K562 (cell line): ENCODE measurements around the gene FHIP1B. TPM values are rescaled to one million over a fixed set of nuclear protein-coding genes. Genes with fewer than 3 reads are reported as not detected.
A peak's percentile ranks its signal among the peaks of the same experiment; 100 is the strongest.

Experiments used
- ATAC-seq: fragments of 200-7000 bp; cut with Tn5 transposase; 3 replicates; pipeline ENCODE4 v1.9.1; 2020; ENCODE audit warnings: moderate library complexity
- BruUV-seq: library from RNA; stranded (reverse); fragments of 400-500 nt; replicated peaks from 2 replicates; lab custom pipeline; 2021; lab: Mats Ljungman, UMichigan
- CTCF ChIA-PET: fragments of 300-600 bp; formaldehyde crosslinking; extraction: SDS; loops from one replicate; lab custom pipeline; 2021; ENCODE audit warnings: low intra/inter-chr PET ratio; lab: Yijun Ruan, JAX
- POLR2A ChIA-PET: fragments of 300-600, 350-650 bp; sonication (Branson Sonifier 250); formaldehyde crosslinking; extraction: SDS; loops from one replicate; lab custom pipeline; 2021; ENCODE audit warnings: antibody characterized with exemption, inconsistent platforms; lab: Yijun Ruan, JAX
- DNase-seq, 4 experiments: peaks; one replicate each; pipeline versions ENCODE4 v3.0.0 to v3.0.0-alpha.2; 2011 to 2018; ENCODE audit warnings: low spot score in 3 of 4, mixed read lengths in 3 of 4; ENCODE audit errors: extremely low read depth in 1 of 4
- FAIRE-seq: peaks from 2 replicates; lab custom pipeline; 2011; peaks lifted over from hg19 to GRCh38; lab: Jason Lieb, UNC
- H2AFZ ChIP-seq: 2 replicates; pipeline ENCODE4 v1.6.0; 2011; ENCODE audit warnings: low read depth, low read length, control low read depth, inconsistent platforms
- H3K27ac ChIP-seq: fragments of 200-600 bp; 3 replicates; pipeline ENCODE4 v1.8.0; 2011; ENCODE audit warnings: low read depth, mild to moderate bottlenecking, control low read depth, inconsistent platforms, low read length, moderate library complexity, mixed read lengths; ENCODE audit errors: extremely low read depth
- H3K27me3 ChIP-seq, 2 experiments: fragments of 300-600 bp in 1 of 2; 2 replicates in 1 of 2; 3 replicates in 1 of 2; pipeline versions ENCODE4 v1.6.0 to v1.8.0; 2011; ENCODE audit warnings: inconsistent platforms in 2 of 2, low read length in 2 of 2, mild to moderate bottlenecking in 1 of 2, mixed read lengths in 1 of 2, moderate library complexity in 1 of 2; ENCODE audit not compliant: control insufficient read depth in 2 of 2, insufficient read depth in 2 of 2
- H3K36me3 ChIP-seq: fragments of 300-600 bp; 3 replicates; pipeline ENCODE4 v1.8.0; 2011; ENCODE audit warnings: mild to moderate bottlenecking, low read length, inconsistent platforms; ENCODE audit not compliant: control insufficient read depth, insufficient read depth
- H3K4me1 ChIP-seq, 2 experiments: fragments of 200-600 bp in 1 of 2; replicated peaks in 1 of 2; 2 replicates in 1 of 2; 3 replicates in 1 of 2; pipeline versions ENCODE4 v1.5.1 to v1.8.0; 2011; ENCODE audit warnings: inconsistent platforms in 2 of 2, low read length in 2 of 2, mild to moderate bottlenecking in 1 of 2, mixed read lengths in 1 of 2, moderate library complexity in 1 of 2; ENCODE audit not compliant: control insufficient read depth in 2 of 2, insufficient read depth in 2 of 2
- H3K4me2 ChIP-seq: 2 replicates; pipeline ENCODE4 v1.6.1; 2011; ENCODE audit warnings: low read length, control low read depth, inconsistent platforms, mixed read lengths; ENCODE audit not compliant: insufficient read depth
- H3K4me3 ChIP-seq: fragments of 200-600 bp; sonication (generic), shearing (Covaris generic); 2 replicates; pipeline ENCODE4 v1.5.1; 2016; ENCODE audit warnings: control low read depth, inconsistent platforms
- H3K79me2 ChIP-seq: fragments of 200-600 bp; 3 replicates; pipeline ENCODE4 v1.8.0; 2011; ENCODE audit warnings: low read length, inconsistent platforms; ENCODE audit not compliant: control insufficient read depth, insufficient read depth
- H3K9ac ChIP-seq, 2 experiments: 2 replicates each; pipeline versions ENCODE4 v1.6.0 to v1.6.1; 2011; ENCODE audit warnings: low read depth in 2 of 2, low read length in 2 of 2, control low read depth in 1 of 2, inconsistent platforms in 1 of 2, mild to moderate bottlenecking in 1 of 2, mixed read lengths in 1 of 2; ENCODE audit not compliant: insufficient read depth in 1 of 2
- H3K9me1 ChIP-seq: one replicate; pipeline ENCODE4 v1.6.0; 2011; ENCODE audit warnings: inconsistent platforms, mild to moderate bottlenecking, low read length, moderate library complexity; ENCODE audit not compliant: control insufficient read depth, insufficient read depth
- H3K9me3 ChIP-seq: replicated peaks from 2 replicates; pipeline ENCODE4 v1.5.1; 2011; ENCODE audit warnings: low read depth, low read length, inconsistent platforms; ENCODE audit not compliant: control insufficient read depth, insufficient read depth
- H4K20me1 ChIP-seq: replicated peaks from 2 replicates; pipeline ENCODE4 v1.6.1; 2011; ENCODE audit warnings: low read length, inconsistent platforms, mixed read lengths; ENCODE audit not compliant: control insufficient read depth, insufficient read depth
- BCOR ChIP-seq: fragments of 450-650 bp; IDR thresholded peaks from 2 replicates; pipeline ENCODE4 v1.6.1; 2016
- CAMTA2 ChIP-seq: fragments of 250-450 bp; sonication (Bioruptor Pico); conservative IDR thresholded peaks from 2 replicates; pipeline ENCODE4 v1.5.1; 2022
- CBFA2T2 ChIP-seq: fragments of 450-650 bp; conservative IDR thresholded peaks from 2 replicates; pipeline ENCODE4 v1.6.1; 2017; ENCODE audit warnings: mild to moderate bottlenecking
- CHCHD3 ChIP-seq: fragments of 250-450 bp; sonication (Bioruptor Pico); IDR thresholded peaks from 2 replicates; pipeline ENCODE4 v2.1.2; 2022; ENCODE audit warnings: mild to moderate bottlenecking
- DLX4 ChIP-seq: fragments of 250-450 bp; sonication (Bioruptor Pico); IDR thresholded peaks from 2 replicates; pipeline ENCODE4 v1.6.1; 2021; ENCODE audit warnings: mild to moderate bottlenecking
- ETV6 ChIP-seq, 3 experiments: fragments of 150-350 bp in 1 of 3; sonication (generic) in 1 of 3; formaldehyde crosslinking in 1 of 3; IDR thresholded peaks; 2 replicates each; pipeline versions ENCODE4 v1.6.1 to v1.8.0; 2014 to 2022; ENCODE audit warnings: borderline replicate concordance in 2 of 3, low read depth in 2 of 3, antibody characterized with exemption in 1 of 3, low read length in 1 of 3, mild to moderate bottlenecking in 1 of 3, missing genetic modification reagents in 1 of 3
- FOXJ3 ChIP-seq: sonication (generic); formaldehyde crosslinking; IDR thresholded peaks from 2 replicates; pipeline ENCODE4 v1.4.0; 2020; ENCODE audit warnings: mild to moderate bottlenecking, missing genetic modification reagents
- HNRNPUL1 ChIP-seq: fragments of 200-400 bp; formaldehyde crosslinking; IDR thresholded peaks from 2 replicates; pipeline ENCODE4 v1.6.1; 2017; ENCODE audit warnings: low read length
- MECOM ChIP-seq: fragments of 250-450 bp; sonication (Bioruptor Pico); IDR thresholded peaks from 2 replicates; pipeline ENCODE4 v1.8.0; 2022; ENCODE audit warnings: inconsistent platforms
- PHF8 ChIP-seq: fragments of 200-600 bp; sonication (generic); IDR thresholded peaks from 2 replicates; pipeline ENCODE4 v1.6.1; 2012; ENCODE audit warnings: mixed run types, mild to moderate bottlenecking, inconsistent platforms, low read length, moderate library complexity, borderline replicate concordance
- POLR3G ChIP-seq: IDR thresholded peaks from 2 replicates; pipeline ENCODE4 v1.6.1; 2011; ENCODE audit not compliant: insufficient read length, insufficient replicate concordance; ENCODE audit errors: extremely low read depth
- SNIP1 ChIP-seq: fragments of 450-650 bp; IDR thresholded peaks from 2 replicates; pipeline ENCODE4 v1.7.1; 2017; ENCODE audit warnings: low read depth, mild to moderate bottlenecking
- SRSF1 ChIP-seq: fragments of 200-400 bp; formaldehyde crosslinking; IDR thresholded peaks from 2 replicates; pipeline ENCODE4 v1.6.1; 2017; ENCODE audit warnings: mild to moderate bottlenecking, low read depth, low read length, moderate library complexity
- ZNF511 ChIP-seq: sonication (generic); formaldehyde crosslinking; IDR thresholded peaks from 2 replicates; pipeline ENCODE4 v1.8.0; 2022; ENCODE audit warnings: mild to moderate bottlenecking, missing genetic modification reagents
- ZNF583 ChIP-seq: fragments of 250-450 bp; sonication (Bioruptor Pico); IDR thresholded peaks from 2 replicates; pipeline ENCODE4 v1.4.0; 2020
- WGBS: fragments of 100-300 bp; shearing (Covaris generic); methylation state at CpG from one replicate; pipeline ENCODE4 v1.1.6; 2016; ENCODE audit warnings: low coverage, mixed read lengths; ENCODE audit not compliant: insufficient coverage; ENCODE audit errors: missing lambda C conversion rate; 5-methylcytosine and 5-hydroxymethylcytosine counted together
- in situ Hi-C: fragments of 300-500 bp; cut with MboI; formaldehyde crosslinking; loops from 4 replicates; pipeline ENCODE4 v1.15.0; 2018; ENCODE audit warnings: inconsistent platforms, mixed read lengths
- intact Hi-C: fragments of 100-400 bp; cut with micrococcal nuclease; formaldehyde crosslinking; loops from 2 replicates; pipeline ENCODE4 v1.14.2; 2022
- polyA plus RNA-seq, 8 experiments: library from polyadenylated mRNA; depleted of rRNA in 4 of 8; stranded (reverse) in 5 of 8; unstranded in 3 of 8; fragments of >200 nt; fragmentation: Nextera tagmentation in 2 of 8; fragmentation: Illumina TruSeq in 1 of 8; extraction: Ambion mirVana in 2 of 8; extraction: Trizol in 1 of 8; gene quantifications; 2 replicates each; pipeline versions ENCODE4 v1.2.1 to v1.2.3, GENCODE V29; 2011 to 2014; ENCODE audit warnings: inconsistent platforms in 1 of 8, missing spikeins in 1 of 8
- total RNA-seq, 7 experiments: library from RNA; depleted of rRNA in 6 of 7; stranded (reverse); fragments of >200 nt in 6 of 7; fragmentation: Illumina TruSeq in 2 of 7; extraction: Trizol in 2 of 7; gene quantifications; 2 replicates each; pipeline versions ENCODE4 v1.2.1 to v1.2.3, GENCODE V29; 2011 to 2021; ENCODE audit warnings: low replicate concordance in 1 of 7

FHIP1B gene
- total and polyA plus RNA-seq, 9 of the 15 experiments (the other 6 are each of a cell fraction or from before 2014, with no cell fraction given): 0.94 to 24.7 (median 15.6) TPM

GRCh38 chr11:6224421-6224820, 10.0 kb downstream of the FHIP1B start:
- H3K36me3 ChIP-seq: peaks cover 44% of the 10 kb centered on the region; the same call in 2 of the 3 replicates
- peaks cover 25% of the 10 kb centered on the region for H3K79me2 ChIP-seq
- 94% methylated on average over 3 of the region's 3 CpGs for WGBS
- no peak overlapping the region for H3K27ac ChIP-seq
- ChIA-PET CTCF (no interaction called here), POLR2A (interaction anchor here (1.3 to 2.6 kb wide), 2 partner anchors 8 to 10 kb away, joined by 4 to 11 read pairs; partner anchors contain the start of gene FHIP1B)
- H3K9me3 ChIP-seq: no peaks in the 10 kb centered on the region
- no peak overlapping the region for H3K9ac ChIP-seq
- H3K4me1 ChIP-seq: peaks cover 5 to 19% of the 10 kb centered on the region in 2 experiments
- DNase-seq: no peak
- no TSS peak for BruUV-seq
- no peak overlapping the region for H3K4me3 ChIP-seq
- no peak for ATAC-seq
- H3K4me2 ChIP-seq: no peak overlapping the region
- intact Hi-C loops: no loop called here
- H3K27me3 ChIP-seq: no peaks in the 10 kb centered on the region
- no peaks in the 10 kb centered on the region for H3K9me1 ChIP-seq
- in situ Hi-C loops: no loop called here
- TF ChIP-seq POLR3G (no peak), CAMTA2 (no peak)
- no peaks in the 10 kb centered on the region; the same call in 1 of the 2 replicates for H4K20me1 ChIP-seq
- no peak for FAIRE-seq
- no peak overlapping the region for H2AFZ ChIP-seq

- Histone ChIP-seq H3K79me2 (peaks cover 24% of the 10 kb centered on the region), H3K4me3 (no peak overlapping the region), H3K4me1 (peaks cover 5 to 14% of the 10 kb centered on the region in 2 experiments; a peak in 4 of 5 replicates), H3K36me3 (peaks cover 50% of the 10 kb centered on the region; the same call in 2 of the 3 replicates), H3K27me3 (no peaks in the 10 kb centered on the region), H4K20me1 (no peaks in the 10 kb centered on the region; the same call in 1 of the 2 replicates), H3K27ac (no peak overlapping the region), H2AFZ (no peak overlapping the region), H3K4me2 (no peak overlapping the region), H3K9ac (peak overlapping the region in 1 of 2 experiments; percentile 17; a peak in 1 of 4 replicates), H3K9me1 (no peaks in the 10 kb centered on the region)
- intact Hi-C loops (no loop called here), in situ Hi-C loops (no loop called here)
- POLR2A ChIA-PET: interaction anchor here (2.6 kb wide), 1 partner anchor 8 kb away, joined by 11 read pairs; no protein-coding TSS in a partner anchor
- 96% methylated on average over 11 of the region's 17 CpGs for WGBS
- no peak for FAIRE-seq
- TF ChIP-seq ETV6 (IDR thresholded peaks at IDR 0.05; ENCODE audit: borderline replicate concordance in 1 of 2, low read depth in 2 of 2, low read length in 1 of 2) (no peak), ETV6 (CRISPR knock-in tag; IDR thresholded peaks at IDR 0.05; ENCODE audit: borderline replicate concordance) (no peak), SRSF1 (no peak), FOXJ3 (CRISPR knock-in tag) (no peak), ZNF583 (CRISPR knock-in tag) (no peak), CBFA2T2 (no peak), MECOM (CRISPR knock-in tag) (no peak), SNIP1 (no peak), ZNF511 (CRISPR knock-in tag) (no peak), HNRNPUL1 (no peak), PHF8 (no peak), BCOR (no peak), DLX4 (CRISPR knock-in tag) (no peak), CHCHD3 (CRISPR knock-in tag) (no peak)
- TF ChIP-seq, all 486 proteins: peak for 0
- no TSS peak for BruUV-seq
- no peak for DNase-seq
- CTCF ChIA-PET: no interaction called here
- H3K9me3 ChIP-seq: no peaks in the 10 kb centered on the region
- ATAC-seq: no peak
These were observed 10.6 kb downstream of the FHIP1B start for GRCh38 chr11:6223854-6224253.
